A549 (cell line): ENCODE measurements around the gene ABCC6.
"Not testable (repeated sequence)": the region's sequence is repeated elsewhere in the genome, so short reads cannot be mapped to it uniquely, and the experiment has no call there.

Experiments used
- CTCF ChIP-seq: fragments of >200 bp; sonication (Bioruptor Twin); formaldehyde crosslinking; IDR thresholded peaks from 3 replicates; pipeline ENCODE4 v1.5.1; 2016
- EP300 ChIP-seq, 2 experiments: fragments of >200 bp; sonication (Bioruptor Twin); formaldehyde crosslinking; IDR thresholded peaks; 2 replicates in 1 of 2; 3 replicates in 1 of 2; pipeline ENCODE4 v1.6.1; 2016 to 2017
- FOSL2 ChIP-seq, 2 experiments: fragments of 450-650 bp in 1 of 2; fragments of >200 bp in 1 of 2; sonication (Bioruptor Twin) in 1 of 2; formaldehyde crosslinking; IDR thresholded peaks; 2 replicates each; pipeline versions ENCODE4 v1.5.0 to v1.6.1; 2016 to 2020; ENCODE audit warnings: mild to moderate bottlenecking in 1 of 2, moderate library complexity in 1 of 2
- HDAC2 ChIP-seq: fragments of 200-600 bp; sonication (generic); IDR thresholded peaks from 2 replicates; pipeline ENCODE4 v1.6.1; 2016
- MAFK ChIP-seq: fragments of 450-650 bp; IDR thresholded peaks from 2 replicates; pipeline ENCODE4 v1.6.1; 2014; ENCODE audit not compliant: partially characterized antibody
- NR3C1 ChIP-seq: fragments of >200 bp; sonication (Bioruptor Twin); formaldehyde crosslinking; IDR thresholded peaks from 3 replicates; pipeline ENCODE4 v1.6.1; 2017
- RAD21 ChIP-seq, 2 experiments: fragments of >200 bp in 1 of 2; sonication (Bioruptor Twin) in 1 of 2; formaldehyde crosslinking in 1 of 2; IDR thresholded peaks in 1 of 2; conservative IDR thresholded peaks in 1 of 2; 2 replicates in 1 of 2; 3 replicates in 1 of 2; pipeline ENCODE4 v1.6.1; 2012 to 2018; ENCODE audit warnings: inconsistent platforms in 1 of 2
- TF ChIP-seq, protein P1 (sequence below): IDR thresholded peaks from 2 replicates; pipeline ENCODE4 v1.6.1; 2012; ENCODE audit warnings: low read depth, borderline replicate concordance
- TF ChIP-seq, protein P2 (sequence below): IDR thresholded peaks from 2 replicates; pipeline ENCODE4 v1.6.1; 2012

DNA sequence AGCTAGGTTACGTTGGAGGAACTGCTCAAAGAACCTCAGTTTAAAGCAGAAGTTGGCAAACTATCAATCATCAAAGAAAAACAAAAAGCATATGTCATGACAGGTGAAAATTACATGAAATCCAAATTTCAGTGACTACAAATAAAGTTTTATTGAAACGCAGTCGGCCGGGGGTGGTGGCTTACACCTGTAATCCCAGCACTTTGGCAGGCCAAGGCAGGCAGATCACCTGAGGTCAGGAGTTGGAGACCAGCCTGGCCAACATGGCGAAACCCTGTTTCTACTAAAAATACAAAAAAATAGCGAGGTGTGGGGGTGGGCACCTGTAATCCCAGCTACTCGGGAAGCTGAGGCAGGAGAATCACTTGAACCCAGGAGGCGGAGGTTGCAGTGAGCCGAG is 2.8 kb downstream of the ABCC6 start:
- not testable (repeated sequence) for TF ChIP-seq CTCF; HDAC2; NR3C1; EP300 (IDR thresholded peaks at IDR 0.05); FOSL2 (IDR thresholded peaks at IDR 0.05); FOSL2 (CRISPR knock-in tag; IDR thresholded peaks at IDR 0.05); MAFK; RAD21 (conservative IDR thresholded peaks at IDR 0.05 in 1 of 2, IDR thresholded peaks at IDR 0.05 in 1 of 2)
- TF ChIP-seq, protein P1, sequence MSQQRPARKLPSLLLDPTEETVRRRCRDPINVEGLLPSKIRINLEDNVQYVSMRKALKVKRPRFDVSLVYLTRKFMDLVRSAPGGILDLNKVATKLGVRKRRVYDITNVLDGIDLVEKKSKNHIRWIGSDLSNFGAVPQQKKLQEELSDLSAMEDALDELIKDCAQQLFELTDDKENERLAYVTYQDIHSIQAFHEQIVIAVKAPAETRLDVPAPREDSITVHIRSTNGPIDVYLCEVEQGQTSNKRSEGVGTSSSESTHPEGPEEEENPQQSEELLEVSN = not testable (repeated sequence)
- TF ChIP-seq, protein P2, sequence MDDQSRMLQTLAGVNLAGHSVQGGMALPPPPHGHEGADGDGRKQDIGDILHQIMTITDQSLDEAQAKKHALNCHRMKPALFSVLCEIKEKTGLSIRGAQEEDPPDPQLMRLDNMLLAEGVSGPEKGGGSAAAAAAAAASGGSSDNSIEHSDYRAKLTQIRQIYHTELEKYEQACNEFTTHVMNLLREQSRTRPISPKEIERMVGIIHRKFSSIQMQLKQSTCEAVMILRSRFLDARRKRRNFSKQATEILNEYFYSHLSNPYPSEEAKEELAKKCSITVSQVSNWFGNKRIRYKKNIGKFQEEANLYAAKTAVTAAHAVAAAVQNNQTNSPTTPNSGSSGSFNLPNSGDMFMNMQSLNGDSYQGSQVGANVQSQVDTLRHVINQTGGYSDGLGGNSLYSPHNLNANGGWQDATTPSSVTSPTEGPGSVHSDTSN = not testable (repeated sequence)
